Neural crest cell (in vitro differentiated cells): ENCODE data around the gene PLD2. TPM values are rescaled to one million over a fixed set of nuclear protein-coding genes. Genes with fewer than 3 reads are reported as not detected.

Experiments
- DNase-seq: peaks from one replicate; pipeline ENCODE4 v3.0.0; 2021; ENCODE audit warnings: low read depth, mixed read lengths, low spot score
- H3K27ac Mint-ChIP-seq: one replicate; pipeline ENCODE4 v1.8.0; 2021; ENCODE audit warnings: mild to moderate bottlenecking, mixed read lengths; ENCODE audit not compliant: unreplicated experiment
- H3K27me3 Mint-ChIP-seq: 2 replicates; pipeline ENCODE4 v1.8.0; 2021; ENCODE audit warnings: low read depth, mild to moderate bottlenecking, mixed read lengths
- H3K36me3 Mint-ChIP-seq: 2 replicates; pipeline ENCODE4 v1.8.0; 2021; ENCODE audit warnings: low read depth, mild to moderate bottlenecking, mixed read lengths
- H3K4me1 Mint-ChIP-seq: 2 replicates; pipeline ENCODE4 v1.8.0; 2021; ENCODE audit warnings: mixed read lengths
- H3K4me3 Mint-ChIP-seq: one replicate; pipeline ENCODE4 v1.8.0; 2021; ENCODE audit warnings: mild to moderate bottlenecking, mixed read lengths
- H3K9me3 Mint-ChIP-seq: 2 replicates; pipeline ENCODE4 v1.8.0; 2021; ENCODE audit warnings: mixed read lengths
- total RNA-seq: library from RNA; stranded (reverse); gene quantifications from 2 replicates; pipeline ENCODE4 v1.2.1, GENCODE V29; 2021
- TF ChIP-seq, protein P1 (sequence below): fragments of 200-600 bp; sonication (generic); conservative IDR thresholded peaks from 2 replicates; pipeline ENCODE4 v1.5.0; 2021; ENCODE audit warnings: antibody characterized with exemption, mild to moderate bottlenecking

Gene PLD2
- total RNA-seq, 1 donor from 2014 or later: 54.8 TPM

DNA sequence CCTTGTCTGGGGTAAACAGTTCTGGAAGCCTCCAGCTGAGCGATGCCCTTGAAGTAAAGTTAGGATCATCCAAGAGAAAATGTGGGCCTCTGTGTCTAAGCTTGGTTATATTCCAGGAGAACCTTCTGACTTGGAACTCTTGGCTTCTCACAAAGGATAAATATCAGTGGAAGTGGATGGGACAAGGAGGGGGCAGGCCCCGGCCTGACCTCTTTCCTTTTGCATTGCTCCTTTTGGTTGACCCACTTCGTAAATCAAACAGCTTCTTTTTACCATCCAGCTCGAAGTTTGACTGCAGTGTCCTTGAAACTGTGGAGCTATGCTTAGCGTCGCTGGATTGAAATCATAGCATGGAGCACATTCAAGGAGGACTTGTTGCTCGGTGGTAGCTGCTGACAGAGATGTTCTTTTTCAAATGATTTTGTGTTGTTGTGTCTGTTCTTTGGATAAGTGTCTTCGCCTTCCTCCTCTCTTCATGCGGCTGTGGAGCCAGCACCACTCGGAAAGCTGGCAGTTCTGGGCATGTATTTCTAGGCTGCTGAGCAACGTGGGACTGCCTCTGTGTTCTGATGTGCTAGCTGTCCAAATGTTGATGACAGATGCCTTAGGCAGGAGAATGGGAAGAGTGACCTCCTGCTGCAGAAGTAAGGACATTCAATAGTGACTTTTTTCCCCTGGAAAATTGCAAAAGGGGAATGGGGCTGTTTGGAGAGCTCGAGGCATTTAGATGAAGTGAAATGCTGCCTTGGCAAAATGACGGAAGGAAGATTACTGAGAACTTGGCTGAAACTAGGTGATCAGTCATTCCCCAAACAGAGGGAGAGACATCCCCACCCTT, 30.7 kb downstream of the PLD2 start:
- Mint-ChIP-seq H3K36me3 (no peaks in the 10 kb centered on the region), H3K4me1 (peaks cover 31% of the 10 kb centered on the region), H3K9me3 (no peaks in the 10 kb centered on the region), H3K27me3 (no peaks in the 10 kb centered on the region), H3K27ac (peak overlapping the region; percentile 97), H3K4me3 (peak overlapping the region; percentile 1)
- TF ChIP-seq, protein P1, sequence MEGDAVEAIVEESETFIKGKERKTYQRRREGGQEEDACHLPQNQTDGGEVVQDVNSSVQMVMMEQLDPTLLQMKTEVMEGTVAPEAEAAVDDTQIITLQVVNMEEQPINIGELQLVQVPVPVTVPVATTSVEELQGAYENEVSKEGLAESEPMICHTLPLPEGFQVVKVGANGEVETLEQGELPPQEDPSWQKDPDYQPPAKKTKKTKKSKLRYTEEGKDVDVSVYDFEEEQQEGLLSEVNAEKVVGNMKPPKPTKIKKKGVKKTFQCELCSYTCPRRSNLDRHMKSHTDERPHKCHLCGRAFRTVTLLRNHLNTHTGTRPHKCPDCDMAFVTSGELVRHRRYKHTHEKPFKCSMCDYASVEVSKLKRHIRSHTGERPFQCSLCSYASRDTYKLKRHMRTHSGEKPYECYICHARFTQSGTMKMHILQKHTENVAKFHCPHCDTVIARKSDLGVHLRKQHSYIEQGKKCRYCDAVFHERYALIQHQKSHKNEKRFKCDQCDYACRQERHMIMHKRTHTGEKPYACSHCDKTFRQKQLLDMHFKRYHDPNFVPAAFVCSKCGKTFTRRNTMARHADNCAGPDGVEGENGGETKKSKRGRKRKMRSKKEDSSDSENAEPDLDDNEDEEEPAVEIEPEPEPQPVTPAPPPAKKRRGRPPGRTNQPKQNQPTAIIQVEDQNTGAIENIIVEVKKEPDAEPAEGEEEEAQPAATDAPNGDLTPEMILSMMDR: no peak
- no peak for DNase-seq

DNA sequence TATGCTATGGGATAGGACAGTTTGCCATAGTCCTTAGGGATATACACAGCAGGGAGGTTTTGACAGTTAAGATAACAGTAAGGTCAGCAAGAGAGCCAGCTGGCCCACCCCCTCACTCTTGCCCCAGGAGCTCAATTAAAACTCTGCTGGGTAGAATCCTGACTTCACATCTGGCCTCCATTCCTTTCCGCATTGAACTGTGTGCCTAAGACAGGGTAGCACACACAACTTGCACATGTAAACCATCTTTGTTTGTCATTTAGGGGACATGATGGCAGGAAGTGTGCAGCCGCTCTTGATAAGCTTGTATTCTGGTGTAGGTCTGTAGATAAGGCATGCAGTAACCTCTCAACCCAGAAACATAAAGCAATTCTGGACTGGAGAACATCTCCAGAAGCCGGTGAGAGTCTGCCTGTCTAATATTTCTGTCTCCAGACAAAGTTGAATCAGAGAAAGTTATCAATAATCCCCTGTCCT, 31.4 kb downstream of the PLD2 start:
- no peak overlapping the region for H3K27ac Mint-ChIP-seq
- H3K9me3 Mint-ChIP-seq: no peaks in the 10 kb centered on the region
- DNase-seq: no peak
- no peak overlapping the region for H3K4me3 Mint-ChIP-seq
- no peaks in the 10 kb centered on the region for H3K36me3 Mint-ChIP-seq
- H3K27me3 Mint-ChIP-seq: no peaks in the 10 kb centered on the region
- TF ChIP-seq, protein P1: no peak
- peaks cover 31% of the 10 kb centered on the region for H3K4me1 Mint-ChIP-seq

DNA sequence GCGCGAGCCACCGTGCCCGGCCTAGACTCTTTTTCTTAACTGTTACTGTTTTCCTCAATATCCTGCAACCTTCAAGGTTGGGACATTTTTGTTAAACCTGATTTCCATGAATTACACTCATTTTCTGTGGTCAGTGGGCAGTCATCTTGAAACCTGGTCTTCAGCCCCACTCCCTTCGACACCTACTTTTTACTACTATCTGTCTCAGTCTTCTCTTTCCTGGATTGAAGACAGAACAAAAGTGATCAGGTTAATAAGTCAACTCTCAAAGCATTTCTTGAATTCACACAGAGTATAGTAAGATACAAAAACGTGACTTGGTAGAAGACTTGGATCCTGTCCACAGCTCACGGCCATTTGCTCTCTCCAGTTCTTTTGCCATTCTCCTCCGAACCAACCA, 32.3 kb downstream of the PLD2 start:
- no peak for DNase-seq
- TF ChIP-seq, protein P1: no peak
- no peaks in the 10 kb centered on the region for H3K36me3 Mint-ChIP-seq
- no peak overlapping the region for H3K27ac Mint-ChIP-seq
- H3K4me3 Mint-ChIP-seq: peak overlapping the region; percentile 41
- H3K4me1 Mint-ChIP-seq: peaks cover 26% of the 10 kb centered on the region
- no peaks in the 10 kb centered on the region for H3K9me3 Mint-ChIP-seq
- H3K27me3 Mint-ChIP-seq: no peaks in the 10 kb centered on the region

DNA sequence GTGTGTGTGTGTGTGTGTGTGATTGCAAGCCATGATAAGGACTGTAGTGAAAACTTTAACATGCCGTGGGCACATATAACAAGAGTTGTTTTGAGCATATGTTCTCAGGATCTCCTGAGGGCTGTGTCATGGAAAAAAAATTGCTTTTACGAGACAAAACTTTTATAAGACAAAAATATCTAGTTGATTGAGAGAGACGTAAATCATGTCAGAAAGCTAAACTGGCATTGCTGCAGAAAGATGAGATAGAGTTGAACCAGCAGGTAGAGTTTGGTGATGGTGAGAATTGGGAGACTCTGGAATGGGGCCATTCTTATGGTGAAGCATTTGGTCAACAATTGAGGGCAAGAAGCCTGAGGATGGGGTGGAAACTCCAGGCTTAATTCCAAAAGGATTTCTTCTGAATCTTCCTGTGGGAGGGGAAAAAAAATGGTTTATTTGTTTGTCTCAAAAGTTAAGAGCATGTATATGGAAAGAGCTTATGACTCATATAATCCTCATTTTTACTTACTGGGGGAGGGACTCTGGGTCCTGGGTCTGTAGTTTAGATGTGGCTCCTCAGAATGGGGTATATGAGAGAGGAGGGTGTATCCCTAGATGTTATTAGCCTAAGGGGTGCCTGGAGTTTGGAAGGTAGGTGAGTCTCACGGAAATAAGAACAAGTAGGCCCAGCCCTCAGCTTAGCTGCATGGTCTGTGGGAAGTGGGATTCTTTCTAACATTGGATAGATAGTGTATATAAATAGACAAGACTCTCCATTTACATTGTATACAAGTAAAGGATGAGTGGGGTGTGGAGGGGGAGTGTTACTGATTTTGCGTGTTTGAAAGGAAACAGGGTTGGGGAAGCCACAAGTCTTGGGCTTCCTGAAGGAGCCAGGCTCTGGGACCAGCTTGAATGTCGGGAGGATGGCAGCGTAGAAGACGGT, 33.3 kb downstream of the PLD2 start:
- H3K27me3 Mint-ChIP-seq: no peaks in the 10 kb centered on the region
- H3K27ac Mint-ChIP-seq: no peak overlapping the region
- no peaks in the 10 kb centered on the region for H3K9me3 Mint-ChIP-seq
- DNase-seq: no peak
- TF ChIP-seq, protein P1: no peak
- no peak overlapping the region for H3K4me3 Mint-ChIP-seq
- H3K4me1 Mint-ChIP-seq: peaks cover 17% of the 10 kb centered on the region
- H3K36me3 Mint-ChIP-seq: no peaks in the 10 kb centered on the region

GRCh38 chr17:4840893-4841242, 33.9 kb downstream of the PLD2 start:
- no peaks in the 10 kb centered on the region for H3K9me3 Mint-ChIP-seq
- TF ChIP-seq, protein P1: no peak
- no peak overlapping the region for H3K4me3 Mint-ChIP-seq
- H3K27ac Mint-ChIP-seq: no peak overlapping the region
- DNase-seq: no peak
- no peaks in the 10 kb centered on the region for H3K27me3 Mint-ChIP-seq
- H3K36me3 Mint-ChIP-seq: no peaks in the 10 kb centered on the region
- peaks cover 14% of the 10 kb centered on the region for H3K4me1 Mint-ChIP-seq
